DMS114 treated with DMSO at 0.1 percent for 48 hours (cell line): ENCODE data around the gene TMEM178B.

Source experiments
- DNase-seq: peaks from one replicate; lab custom pipeline; 2025; ENCODE audit not compliant: unreplicated experiment; lab: John Stamatoyannopoulos, UW

Gene TMEM178B

GRCh38 chr7:141416650-141417270 is 342.9 kb downstream of the TMEM178B start:
- DNase-seq = no peak

DNA sequence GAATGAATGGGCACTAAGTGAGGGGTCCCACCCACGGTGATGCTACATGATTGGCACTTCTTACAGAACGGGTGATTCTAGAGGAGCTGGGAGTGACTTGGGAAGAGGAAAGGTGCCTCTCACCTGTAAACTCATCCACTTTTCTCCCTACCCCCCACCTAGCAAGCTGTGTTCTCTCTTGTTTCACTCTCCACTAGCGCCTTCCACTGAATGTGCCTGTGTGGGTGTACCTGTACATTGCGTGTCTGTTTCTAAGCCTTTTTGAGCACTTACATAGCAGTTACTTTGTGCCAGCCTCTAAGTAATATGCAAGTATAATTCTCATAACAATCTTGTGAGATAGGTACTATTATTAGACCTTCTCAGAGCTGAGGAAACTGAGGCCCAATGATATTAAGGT is 343.6 kb downstream of the TMEM178B start:
- no peak for DNase-seq

DNA sequence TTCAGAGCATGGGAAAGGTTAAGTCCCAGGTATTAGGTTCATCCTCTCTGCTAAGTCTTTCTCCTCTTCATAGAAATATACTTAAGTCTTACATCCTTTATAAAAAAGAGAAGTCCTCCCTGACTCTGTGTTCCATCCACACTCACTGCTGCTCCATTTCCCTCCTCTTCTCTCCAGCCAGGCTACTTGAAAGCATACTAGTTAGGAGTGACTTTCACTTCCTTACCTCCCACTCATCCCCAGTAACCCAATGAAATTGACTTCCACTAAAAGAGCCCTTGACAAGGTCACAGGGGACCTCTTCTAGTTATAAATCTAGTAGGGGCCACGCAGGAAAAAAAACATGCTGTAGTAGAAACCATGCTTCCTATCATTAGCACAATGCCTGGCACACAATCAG is 344.2 kb downstream of the TMEM178B start:
- DNase-seq = no peak

GRCh38 chr7:141421306-141421705 is 347.4 kb downstream of the TMEM178B start:
- no peak for DNase-seq

- no peak for DNase-seq
These were observed 353.3 kb downstream of the TMEM178B start for GRCh38 chr7:141427134-141427533.

DNA sequence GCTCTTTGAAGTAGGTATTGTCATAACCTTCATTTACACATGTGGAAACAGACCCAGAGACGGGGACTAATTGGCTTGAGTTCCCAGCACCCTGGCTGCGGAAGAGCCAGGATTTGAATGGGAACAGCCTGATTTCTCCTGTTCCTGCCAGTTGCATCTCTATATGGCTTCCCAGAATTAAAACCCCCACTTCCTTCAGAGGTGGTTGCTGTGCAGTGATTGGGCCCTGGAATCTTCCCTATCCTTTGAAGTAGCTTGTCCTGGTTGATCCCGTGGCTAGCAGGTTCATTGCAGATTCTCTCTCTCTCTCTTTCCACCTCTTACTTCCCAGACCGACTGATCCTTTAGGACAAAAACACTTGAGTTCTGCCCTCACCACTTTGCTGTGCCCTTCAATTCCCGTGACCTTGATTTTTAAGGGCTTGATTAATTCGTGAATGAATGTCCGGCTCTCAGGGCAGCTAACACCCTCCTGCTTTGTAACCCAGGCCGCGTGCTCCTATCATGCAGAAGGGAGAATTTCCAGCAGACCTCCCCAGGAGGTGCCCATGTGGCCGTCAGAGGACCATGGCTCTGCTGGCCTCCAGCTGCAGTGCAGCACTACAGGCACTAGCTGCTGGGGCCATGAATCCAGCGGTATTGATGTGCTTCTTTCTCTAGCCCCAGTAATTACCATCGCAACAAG is 356.7 kb downstream of the TMEM178B start:
- no peak for DNase-seq

GRCh38 chr7:141431140-141431479 is 357.2 kb downstream of the TMEM178B start:
- no peak for DNase-seq

GRCh38 chr7:141431711-141432110 is 357.8 kb downstream of the TMEM178B start:
- DNase-seq = no peak

- DNase-seq = no peak
These were observed 359.8 kb downstream of the TMEM178B start for GRCh38 chr7:141433698-141434097.

DNA sequence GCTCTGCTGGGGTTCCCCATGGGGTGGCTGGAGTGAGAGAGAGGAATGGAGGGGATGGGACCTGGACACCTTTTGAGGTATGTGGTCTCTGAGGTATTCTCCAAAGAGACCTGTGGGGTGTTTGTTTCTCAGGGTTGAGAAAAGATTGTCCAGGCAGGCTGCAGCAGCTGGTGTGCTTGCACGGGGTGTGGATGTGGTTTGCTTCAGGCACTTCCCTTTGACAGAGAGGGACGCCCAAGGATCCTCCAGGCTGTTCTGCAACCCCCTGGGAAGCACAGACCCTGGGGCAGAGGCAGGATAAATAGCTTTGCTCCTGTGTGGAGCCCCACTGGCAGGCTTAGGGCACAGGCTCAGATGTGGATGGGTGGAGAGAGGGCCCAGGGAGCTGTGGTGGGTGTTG is 362.3 kb downstream of the TMEM178B start:
- DNase-seq = no peak

DNA sequence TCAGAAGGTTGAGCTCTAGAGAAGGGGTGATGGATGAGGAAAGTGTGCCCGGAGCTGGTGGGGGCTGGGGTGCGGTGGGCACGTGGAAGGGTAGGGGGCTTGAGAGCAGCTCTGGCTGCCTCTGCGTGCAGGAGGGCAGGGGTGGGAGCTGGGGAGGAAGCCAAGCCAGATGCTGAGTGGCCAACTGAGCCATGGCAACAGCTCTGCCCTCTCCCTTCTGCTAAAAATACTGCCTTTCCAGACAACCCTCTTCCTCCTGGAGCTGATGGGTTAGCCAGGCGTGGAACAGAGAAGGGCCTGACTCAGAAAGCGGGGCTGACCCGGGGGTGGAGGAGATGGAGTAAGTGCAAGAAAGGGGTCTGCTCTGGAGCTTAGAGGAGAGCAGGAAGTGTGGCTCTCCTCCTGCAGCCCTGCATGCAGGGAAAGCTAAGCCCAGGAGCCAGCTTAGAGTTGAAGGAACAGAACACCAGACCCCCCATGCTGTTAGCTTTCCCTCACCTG is 362.8 kb downstream of the TMEM178B start:
- no peak for DNase-seq

DNA sequence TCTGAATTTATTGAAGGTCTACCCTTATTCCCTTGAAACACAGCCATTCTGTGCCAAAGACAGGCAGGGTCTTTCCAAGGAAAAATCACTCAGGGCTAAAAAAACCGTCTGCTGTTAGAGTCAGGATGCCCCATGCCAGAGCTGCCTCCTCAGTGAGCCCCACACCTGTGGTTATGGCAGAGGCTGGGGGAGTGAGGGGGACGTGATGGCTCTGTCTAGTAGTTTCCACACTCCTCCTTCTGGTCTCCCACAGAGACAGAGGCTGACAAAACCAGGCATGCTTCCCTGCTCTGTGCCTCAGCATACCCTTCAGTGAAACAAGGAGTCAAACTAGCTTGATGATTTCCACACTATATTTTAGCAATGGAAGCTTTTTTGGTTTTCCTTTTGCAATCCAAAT is 365.3 kb downstream of the TMEM178B start:
- DNase-seq = no peak

- no peak for DNase-seq
These were observed 365.9 kb downstream of the TMEM178B start for GRCh38 chr7:141439776-141440175.

- no peak for DNase-seq
These were observed 368.2 kb downstream of the TMEM178B start for GRCh38 chr7:141441837-141442627.

DNA sequence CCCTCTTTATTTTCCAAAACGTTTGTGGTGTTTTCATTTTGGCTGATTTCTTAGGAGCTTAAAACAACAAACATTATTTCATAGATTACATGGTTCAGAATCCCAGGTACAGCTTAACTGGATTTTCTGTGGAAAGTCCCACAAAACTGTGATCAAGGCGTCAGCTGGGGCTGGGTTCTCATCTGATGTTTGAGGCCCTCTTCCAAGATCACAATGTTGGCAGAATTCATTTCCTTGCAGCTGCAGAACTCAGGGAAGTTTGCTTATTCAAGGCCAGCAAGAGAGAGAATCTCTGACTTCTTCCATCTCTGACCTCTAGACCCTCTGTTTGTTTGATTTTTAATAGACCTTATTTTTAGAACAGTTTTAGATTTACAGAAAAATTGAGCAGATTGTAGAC is 368.9 kb downstream of the TMEM178B start:
- no peak for DNase-seq

DNA sequence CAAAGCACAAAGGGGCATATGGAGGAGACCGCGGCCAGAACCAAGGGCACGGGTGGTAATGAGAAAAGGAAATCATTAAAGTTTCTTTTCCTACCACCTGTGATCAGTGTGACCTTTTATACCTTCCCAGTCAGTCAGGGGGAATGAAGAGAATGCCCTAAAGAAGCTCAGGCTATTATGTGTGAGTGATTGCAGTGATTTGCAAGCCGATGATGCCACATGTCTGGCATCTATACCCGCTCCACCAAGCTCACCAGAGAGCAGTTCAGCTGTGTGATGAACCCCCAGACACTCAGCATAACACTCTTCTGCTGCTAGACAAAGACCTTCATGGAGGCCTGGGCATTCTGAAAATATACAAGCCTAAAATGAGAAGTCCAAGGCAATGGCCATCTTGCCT is 371.1 kb downstream of the TMEM178B start:
- no peak for DNase-seq

DNA sequence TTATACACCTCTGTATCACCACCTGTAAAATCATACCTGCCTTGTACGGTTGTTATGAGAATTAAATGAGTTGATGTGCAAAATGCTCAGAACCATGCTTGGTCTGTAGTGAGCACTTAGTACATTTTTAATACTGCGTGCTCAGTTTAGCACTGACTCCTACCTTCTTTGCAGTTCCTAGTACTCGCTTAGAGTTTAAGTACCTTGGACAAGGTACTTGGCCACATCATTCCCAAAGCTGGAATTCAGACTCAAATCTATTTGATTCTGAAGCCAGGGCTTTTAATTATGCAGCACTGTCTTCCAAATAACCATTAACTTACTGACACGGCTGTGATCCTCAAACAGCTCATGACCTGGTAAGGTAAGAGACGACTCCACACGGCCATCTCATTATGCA is 377.4 kb downstream of the TMEM178B start:
- DNase-seq = no peak

DNA sequence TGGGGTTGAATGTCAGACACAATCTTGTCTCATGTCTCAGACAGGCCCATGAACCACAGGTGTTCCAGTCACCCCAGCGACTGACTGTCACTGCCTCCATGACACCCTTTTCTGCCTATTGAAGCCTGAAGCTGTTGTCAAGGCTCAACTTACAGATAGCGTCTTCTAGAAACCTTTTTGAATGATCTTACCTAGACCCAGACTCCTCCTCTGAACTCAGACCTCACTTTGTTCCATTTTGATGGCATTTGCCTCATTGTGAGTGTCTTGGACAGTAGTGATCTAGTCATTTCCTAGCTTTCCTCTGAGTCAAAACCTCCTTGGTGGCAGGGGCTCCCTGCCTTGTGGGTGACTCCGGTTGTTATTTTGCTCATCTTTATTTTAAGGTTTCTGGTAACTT is 379.0 kb downstream of the TMEM178B start:
- DNase-seq = no peak

DNA sequence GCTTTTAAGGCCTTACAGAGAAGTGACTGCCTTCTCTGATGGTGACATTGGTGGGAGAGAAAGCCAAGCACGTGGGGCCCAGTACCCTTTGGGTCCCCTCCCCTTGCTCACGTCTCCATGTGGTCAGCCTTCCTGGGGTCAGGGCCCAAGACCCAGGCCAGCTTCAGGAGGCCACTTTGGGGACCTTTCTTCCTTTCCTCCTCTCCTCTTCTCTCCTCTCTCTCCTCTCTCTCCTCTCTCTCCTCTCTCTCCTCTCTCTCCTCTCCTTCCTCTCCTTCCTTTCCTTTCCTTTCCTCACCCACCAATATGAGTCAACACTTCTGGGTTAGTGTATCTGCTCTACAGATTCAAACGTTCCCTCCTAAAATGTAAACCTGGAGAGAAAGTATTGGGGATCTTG is 380.5 kb downstream of the TMEM178B start:
- no peak for DNase-seq

DNA sequence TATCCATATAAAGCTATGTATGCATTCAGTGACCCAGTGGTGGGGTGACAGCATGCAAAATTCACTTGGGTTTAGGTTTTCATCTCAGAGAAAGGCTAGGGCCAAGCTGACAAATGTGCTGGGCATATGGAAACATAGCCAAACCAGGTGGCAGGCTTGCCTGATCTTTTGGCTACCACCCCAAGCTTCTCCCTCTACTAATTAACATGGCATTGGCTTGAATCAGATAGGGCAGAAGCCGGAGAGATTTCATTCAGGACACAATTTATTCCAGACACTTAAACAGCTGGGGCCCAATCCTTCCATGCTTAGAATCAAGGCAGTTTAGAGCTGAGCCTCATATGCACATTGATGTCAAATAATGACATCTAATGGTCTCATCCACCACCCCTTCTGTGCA is 381.9 kb downstream of the TMEM178B start:
- DNase-seq = no peak

DNA sequence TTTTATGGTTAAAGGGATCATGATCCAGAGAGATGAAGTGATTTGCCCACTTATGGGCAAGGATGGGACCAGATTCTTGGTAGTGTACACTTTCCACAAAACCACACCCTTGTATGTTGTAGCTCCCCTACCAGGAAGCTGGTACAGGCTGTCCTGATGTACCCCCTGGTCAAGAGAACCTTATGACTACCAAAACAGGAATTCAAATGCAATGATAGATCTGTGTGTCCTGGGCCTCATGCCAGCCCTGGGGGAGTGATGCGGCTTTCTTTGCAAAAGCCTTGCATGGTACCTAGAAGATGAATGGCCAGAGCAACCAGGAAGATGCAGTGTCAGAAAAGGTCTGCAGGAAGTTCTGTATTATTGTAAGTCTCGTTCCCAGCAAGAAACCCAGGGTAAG is 382.4 kb downstream of the TMEM178B start:
- DNase-seq = no peak

- DNase-seq = no peak
These were observed 382.8 kb downstream of the TMEM178B start for GRCh38 chr7:141456711-141457110.
